ENCODE data around the gene SQSTM1. TPM values are rescaled to one million over a fixed set of nuclear protein-coding genes. Genes with fewer than 3 reads are reported as not detected.

The SQSTM1 gene
- total RNA-seq, 1 experiment from 2014 or later: 78.5 TPM

GRCh38 chr5:179875741-179876609 is 55.3 kb downstream of the SQSTM1 start (continued):
- no peak for TF ChIP-seq CTCF (IDR thresholded peaks at IDR 0.05)
- no peak for TF ChIP-seq ESRRA (CRISPR knock-in tag; IDR thresholded peaks at IDR 0.05; ENCODE audit: borderline replicate concordance)

GRCh38 chr5:179876610-179876952 is 55.9 kb downstream of the SQSTM1 start:
- ATAC-seq: no peak
- Mint-ChIP-seq H3K27me3 (ENCODE audit: low read depth) (no peaks in the 10 kb centered on the region), H3K36me3 (peaks cover 27% of the 10 kb centered on the region)

GRCh38 chr5:179878222-179879002 is 57.7 kb downstream of the SQSTM1 start:
- ChIA-PET POLR2A (no interaction called here), CTCF (interaction anchor here (0.9 to 1.4 kb wide), 5 partner anchors 10 to 96 kb away, joined by 3 to 7 read pairs (median 3); no protein-coding TSS in a partner anchor)
- Mint-ChIP-seq H3K9me3 (peaks cover 12% of the 10 kb centered on the region), H3K27ac (no peak overlapping the region), H3K36me3 (peaks cover 38% of the 10 kb centered on the region), H3K4me3 (no peak overlapping the region), H3K4me1 (no peaks in the 10 kb centered on the region), H3K27me3 (ENCODE audit: low read depth) (peaks cover 2% of the 10 kb centered on the region; the same call in 1 of the 2 replicates)
- DNase-seq (ENCODE audit: low spot score): no peak
- no peak for ATAC-seq
- no peak for TF ChIP-seq FOXK1 (CRISPR knock-in tag; IDR thresholded peaks at IDR 0.05)

More at GRCh38 chr5:179876610-179876952, 55.9 kb downstream of the SQSTM1 start:
- CTCF ChIA-PET: no interaction called here
- DNase-seq (ENCODE audit: low spot score): no peak
- H3K27ac Mint-ChIP-seq: no peak overlapping the region
- no peak for TF ChIP-seq NFYB (CRISPR knock-in tag; conservative IDR thresholded peaks at IDR 0.05; ENCODE audit: low read depth)
- no peak for TF ChIP-seq TEAD4 (CRISPR knock-in tag; IDR thresholded peaks at IDR 0.05)
- TF ChIP-seq NFE2L1 (CRISPR knock-in tag; IDR thresholded peaks at IDR 0.05): no peak
- TF ChIP-seq ZNF423 (CRISPR knock-in tag; IDR thresholded peaks at IDR 0.05): no peak
- POLR2A ChIA-PET: no interaction called here
- H3K9me3 Mint-ChIP-seq: no peaks in the 10 kb centered on the region
- no peaks in the 10 kb centered on the region for H3K4me1 Mint-ChIP-seq
- no peak overlapping the region for H3K4me3 Mint-ChIP-seq

GRCh38 chr5:179879003-179879689 is 58.4 kb downstream of the SQSTM1 start:
- DNase-seq (ENCODE audit: low spot score) (no peak), ATAC-seq (no peak)
- no peak overlapping the region for H3K27ac Mint-ChIP-seq
- ChIA-PET CTCF (interaction anchor here (0.6 to 1.3 kb wide), 5 partner anchors 10 to 331 kb away, joined by 3 to 4 read pairs (median 3); no protein-coding TSS in a partner anchor), POLR2A (interaction anchor here (0.6 kb wide), 1 partner anchor 311 kb away, joined by 4 read pairs; no protein-coding TSS in a partner anchor)
- H3K4me1 Mint-ChIP-seq: no peaks in the 10 kb centered on the region
- H3K36me3 Mint-ChIP-seq: peaks cover 45% of the 10 kb centered on the region
- H3K27me3 Mint-ChIP-seq (ENCODE audit: low read depth): peaks cover 2% of the 10 kb centered on the region; the same call in 1 of the 2 replicates
- no peak overlapping the region for H3K4me3 Mint-ChIP-seq
- H3K9me3 Mint-ChIP-seq: peaks cover 20% of the 10 kb centered on the region
- TF ChIP-seq ELF4 (CRISPR knock-in tag; IDR thresholded peaks at IDR 0.05; ENCODE audit: low read depth) (no peak), GRHL2 (CRISPR knock-in tag; IDR thresholded peaks at IDR 0.05; ENCODE audit: insufficient replicate concordance, severe bottlenecking) (no peak), OVOL2 (CRISPR knock-in tag; IDR thresholded peaks at IDR 0.05; ENCODE audit: borderline replicate concordance) (no peak), AR (CRISPR knock-in tag; IDR thresholded peaks at IDR 0.05) (no peak), ZNF281 (CRISPR knock-in tag; IDR thresholded peaks at IDR 0.05) (no peak), CBFB (CRISPR knock-in tag; IDR thresholded peaks at IDR 0.05; ENCODE audit: low read depth) (no peak), E2F1 (CRISPR knock-in tag; IDR thresholded peaks at IDR 0.05) (no peak), ZNF396 (CRISPR knock-in tag; IDR thresholded peaks at IDR 0.05; ENCODE audit: borderline replicate concordance) (no peak), ATF6 (CRISPR knock-in tag; IDR thresholded peaks at IDR 0.05) (no peak)

Data from WTC11 (cell line).